HG03060 (cell line): Measurements from ENCODE around the gene ASF1B.
A peak's percentile ranks its signal among the peaks of the same experiment; 100 is the strongest.

Source experiments
- ATAC-seq: cut with Tn5 transposase; IDR thresholded peaks from one replicate; pipeline ENCODE4 v1.9.1; 2021; ENCODE audit warnings: low read depth, moderate number of reproducible peaks; ENCODE audit not compliant: unreplicated experiment

ASF1B gene

DNA sequence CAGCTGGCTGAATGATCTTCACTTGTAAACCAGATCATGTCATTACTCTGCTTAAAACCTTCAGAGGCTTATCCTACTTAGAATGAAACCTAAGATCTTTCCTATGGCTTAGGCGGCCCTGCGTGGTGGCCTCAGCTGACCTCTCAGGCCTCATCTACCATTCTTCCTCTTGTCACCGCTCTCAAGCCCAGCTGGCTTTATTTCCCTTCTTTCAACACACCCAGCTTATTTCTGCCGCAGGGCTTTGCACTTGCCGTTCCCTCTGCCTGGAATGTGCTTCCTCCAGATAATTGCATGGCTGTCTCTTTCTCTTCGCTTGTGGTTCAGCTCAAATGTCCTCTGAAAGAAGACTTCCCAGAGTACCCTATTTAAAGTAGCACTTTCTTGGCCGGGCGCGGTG is 3.6 kb upstream of the ASF1B start:
- ATAC-seq, result no peak

DNA sequence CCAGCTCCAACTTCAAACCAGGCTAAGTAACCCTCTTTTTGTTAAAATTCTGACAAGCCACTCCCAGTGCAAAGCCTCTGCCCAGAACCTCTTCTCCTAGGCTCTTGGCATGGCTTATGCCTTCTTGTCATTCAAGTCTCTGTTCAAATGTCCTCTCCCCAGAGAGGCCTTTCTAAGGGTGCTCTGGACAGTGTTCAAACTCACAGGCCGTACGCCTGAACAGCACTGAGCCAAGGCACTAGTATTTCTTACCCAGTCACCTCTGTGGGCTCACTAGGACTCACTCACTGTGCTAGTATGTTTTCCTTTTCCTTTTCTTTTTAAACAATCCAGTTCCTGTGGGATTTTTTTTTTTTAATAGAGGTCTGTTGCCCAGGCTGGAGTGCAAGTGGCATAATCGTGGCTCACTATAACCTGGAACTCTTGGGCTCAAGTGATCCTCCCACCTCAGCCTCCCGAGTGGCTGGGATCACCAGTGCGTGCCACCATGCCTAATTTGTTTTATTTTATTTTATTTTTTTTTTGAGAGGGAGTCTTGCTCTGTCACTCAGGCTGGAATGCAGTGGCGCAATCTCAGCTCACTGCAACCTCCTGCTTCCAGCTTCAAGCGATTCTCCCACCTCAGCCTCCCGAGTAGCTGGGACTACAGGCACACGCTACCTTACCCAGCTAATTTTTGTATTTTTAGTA is 2.3 kb upstream of the ASF1B start:
- no peak for ATAC-seq

DNA sequence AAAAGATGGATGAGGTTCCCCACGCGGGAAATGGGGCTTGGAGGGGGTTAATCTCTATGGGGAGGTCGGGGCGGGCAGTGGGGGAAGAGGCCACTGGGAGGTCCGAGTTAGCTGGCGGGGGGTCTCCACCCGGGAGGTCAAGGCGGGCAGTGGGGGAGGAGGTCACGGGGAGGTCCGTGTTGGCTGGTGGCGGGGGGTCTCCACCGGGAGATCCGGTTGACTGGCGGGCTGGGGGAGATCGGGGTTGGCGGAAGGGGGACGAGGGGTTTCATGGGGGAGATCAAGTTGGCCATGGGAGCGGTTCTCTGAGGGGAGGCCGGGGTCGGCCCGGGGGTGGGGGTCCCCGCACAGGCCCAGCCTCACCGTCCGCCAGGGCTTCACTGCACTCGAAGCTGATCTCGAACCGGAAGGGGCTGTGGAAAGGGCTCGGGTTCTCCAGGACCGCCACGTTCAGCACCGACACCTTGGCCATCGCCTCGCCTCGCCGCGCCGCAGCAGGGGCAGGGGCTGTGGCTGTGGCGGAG is 342 bp downstream of the ASF1B start:
- no peak for ATAC-seq

DNA sequence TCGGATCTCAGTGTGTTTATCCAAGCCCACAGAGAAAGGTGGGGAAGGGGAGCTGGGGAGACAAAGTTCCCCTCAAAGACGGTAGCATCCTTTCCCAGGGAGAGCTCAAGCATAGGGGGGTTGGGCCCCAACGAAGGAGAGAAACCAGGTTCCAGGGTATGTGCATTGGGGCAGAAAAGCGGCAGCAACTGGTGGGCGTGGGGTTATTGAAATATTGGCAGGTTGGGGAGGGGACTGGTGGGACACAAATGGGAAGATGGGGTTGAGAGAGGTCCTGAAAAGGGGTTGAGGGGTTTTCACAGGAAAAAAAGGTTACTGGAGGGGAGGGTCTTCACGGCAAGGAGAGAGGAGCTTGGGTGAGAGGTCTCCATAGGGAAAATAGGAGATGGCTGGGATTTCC is 1.0 kb downstream of the ASF1B start:
- ATAC-seq, result no peak

DNA sequence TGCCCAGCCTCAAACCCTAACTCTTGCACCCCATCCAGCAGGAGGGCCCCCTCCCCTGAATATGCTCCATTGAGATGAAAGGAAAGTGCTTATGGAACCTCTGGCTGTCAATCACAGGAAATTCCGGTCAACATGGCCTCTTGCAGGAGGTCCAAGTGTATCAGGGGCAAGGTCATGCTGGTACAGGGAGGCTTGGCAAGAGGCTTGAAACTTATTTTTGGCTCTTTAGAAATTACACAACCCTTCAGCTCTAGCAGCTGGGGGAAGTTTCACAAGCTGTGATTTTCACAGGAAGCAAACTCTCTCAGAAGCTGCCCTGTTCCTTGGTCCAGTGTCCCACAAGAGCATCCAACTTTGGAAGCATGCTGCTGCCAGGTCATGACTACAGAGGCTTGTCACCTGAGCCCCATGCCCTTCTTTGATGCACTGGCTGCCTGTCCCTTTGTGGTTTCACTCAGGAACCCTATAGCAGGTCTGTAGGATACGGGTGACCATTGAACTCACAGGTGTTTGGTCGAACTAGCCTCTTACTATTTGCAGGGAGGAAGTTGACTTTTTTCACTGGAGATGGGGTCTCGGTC is 8.4 kb downstream of the ASF1B start:
- no peak for ATAC-seq

DNA sequence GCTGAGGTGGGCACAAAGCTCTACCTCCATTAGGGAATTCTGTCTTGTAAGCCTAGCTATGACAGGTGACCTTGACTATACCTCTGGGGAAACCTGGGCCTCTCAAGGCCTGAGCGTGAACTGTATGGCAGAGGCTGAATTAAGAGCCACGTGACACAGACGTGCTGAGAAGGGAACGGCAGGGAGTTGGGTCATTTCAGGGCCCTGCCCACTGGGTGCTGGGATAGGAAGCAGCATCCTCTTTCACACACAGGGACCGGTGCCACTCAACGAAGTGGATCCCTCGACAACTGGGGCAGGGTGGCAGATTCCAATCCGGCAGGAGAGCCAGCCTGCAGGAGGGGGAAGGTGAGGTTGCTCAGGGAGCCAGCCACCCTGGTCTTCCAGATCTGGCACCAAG is 9.2 kb downstream of the ASF1B start:
- ATAC-seq, result no peak

DNA sequence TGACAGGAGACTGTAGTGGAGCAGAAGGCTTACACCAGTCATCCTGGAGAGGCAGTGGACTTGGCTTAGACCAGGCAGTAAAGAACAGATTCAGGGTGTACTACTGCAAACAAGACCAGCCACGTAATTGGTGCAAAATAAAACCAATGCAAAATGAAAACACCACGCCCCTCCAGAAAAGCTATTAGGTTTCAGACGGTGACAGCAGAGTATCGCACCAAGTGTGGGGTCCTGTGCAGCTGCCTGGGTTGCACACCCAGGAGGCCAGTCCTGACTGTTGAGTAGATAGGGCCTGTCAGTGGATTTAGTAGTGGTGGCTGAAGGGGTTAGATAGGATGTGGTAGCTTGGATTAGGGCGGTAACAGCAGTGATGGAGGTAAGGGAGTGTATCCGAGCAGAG is 13.5 kb downstream of the ASF1B start:
- no peak for ATAC-seq

DNA sequence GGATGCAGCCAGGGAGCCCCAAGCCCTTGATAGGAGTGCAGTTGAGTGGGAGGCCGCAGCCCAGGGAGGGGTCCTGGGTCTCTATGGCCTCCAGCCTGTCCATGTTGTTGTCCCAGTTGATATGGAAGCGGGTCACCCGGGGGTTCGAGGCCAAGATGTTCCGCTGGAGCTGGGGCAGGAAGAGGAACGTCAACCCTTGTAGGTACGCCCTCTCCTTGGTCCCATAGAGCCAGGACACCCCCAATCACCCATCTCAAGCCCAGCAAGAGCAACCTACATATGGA is 15.9 kb downstream of the ASF1B start:
- no peak for ATAC-seq

DNA sequence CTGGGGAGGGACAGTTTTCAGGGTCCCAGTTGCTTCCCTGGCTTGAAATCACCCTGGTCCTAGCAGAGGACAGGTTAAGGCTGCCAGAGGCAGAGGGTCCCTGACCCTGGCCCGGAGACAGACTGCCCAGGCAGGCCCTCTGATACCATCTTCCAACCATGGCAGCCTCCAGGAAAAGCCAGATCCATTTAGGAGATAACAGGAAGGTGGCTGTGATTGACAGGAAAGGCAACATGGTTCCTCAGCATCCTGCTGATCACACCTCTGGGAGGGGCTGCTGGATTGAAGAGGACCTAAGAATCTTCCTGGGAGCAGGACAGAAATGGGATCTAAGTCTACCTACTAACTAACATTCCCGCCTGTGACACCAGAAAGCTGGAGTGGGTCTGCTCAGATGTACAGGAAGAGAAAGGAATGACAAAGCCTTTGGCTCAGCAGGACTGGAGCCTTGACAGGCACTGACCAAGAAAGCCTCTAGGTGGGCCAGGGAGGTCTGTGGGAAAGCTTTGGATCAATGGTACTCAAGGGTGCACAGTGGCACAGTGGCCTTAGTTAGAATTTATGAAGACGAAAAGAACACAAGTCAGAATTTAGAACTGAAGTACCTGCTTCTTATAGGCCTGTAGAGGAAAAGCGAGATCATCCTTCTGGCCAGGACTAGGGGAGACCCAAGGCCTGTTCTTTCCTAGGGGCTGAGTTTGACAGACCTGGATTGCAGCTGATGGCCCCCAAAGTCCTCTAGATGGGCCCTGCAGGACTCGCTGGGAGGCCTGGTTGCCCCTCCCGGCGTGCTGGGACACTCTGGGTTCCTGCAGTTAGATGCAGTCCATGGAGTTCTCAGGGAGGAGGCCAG is 16.5 kb downstream of the ASF1B start:
- ATAC-seq, result no peak

DNA sequence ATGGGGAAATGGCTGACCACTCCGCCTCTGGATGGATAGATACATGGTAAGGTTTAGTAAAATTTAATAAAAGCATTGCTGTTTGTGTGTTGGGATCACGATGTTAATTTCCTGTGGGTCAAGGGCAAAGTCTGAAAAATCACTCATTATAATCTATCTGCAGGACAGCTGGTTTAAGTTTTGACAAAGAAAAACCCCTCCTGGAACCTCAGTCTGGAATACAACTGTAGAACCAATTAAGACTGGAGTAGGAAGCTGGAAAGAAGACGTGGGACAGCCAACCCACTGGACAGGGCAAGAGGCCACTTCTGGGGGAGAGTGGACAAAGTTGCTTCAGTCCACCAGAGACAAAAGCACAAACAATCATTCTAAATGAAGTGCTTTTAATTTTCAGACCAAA is 17.2 kb downstream of the ASF1B start:
- ATAC-seq, result no peak

DNA sequence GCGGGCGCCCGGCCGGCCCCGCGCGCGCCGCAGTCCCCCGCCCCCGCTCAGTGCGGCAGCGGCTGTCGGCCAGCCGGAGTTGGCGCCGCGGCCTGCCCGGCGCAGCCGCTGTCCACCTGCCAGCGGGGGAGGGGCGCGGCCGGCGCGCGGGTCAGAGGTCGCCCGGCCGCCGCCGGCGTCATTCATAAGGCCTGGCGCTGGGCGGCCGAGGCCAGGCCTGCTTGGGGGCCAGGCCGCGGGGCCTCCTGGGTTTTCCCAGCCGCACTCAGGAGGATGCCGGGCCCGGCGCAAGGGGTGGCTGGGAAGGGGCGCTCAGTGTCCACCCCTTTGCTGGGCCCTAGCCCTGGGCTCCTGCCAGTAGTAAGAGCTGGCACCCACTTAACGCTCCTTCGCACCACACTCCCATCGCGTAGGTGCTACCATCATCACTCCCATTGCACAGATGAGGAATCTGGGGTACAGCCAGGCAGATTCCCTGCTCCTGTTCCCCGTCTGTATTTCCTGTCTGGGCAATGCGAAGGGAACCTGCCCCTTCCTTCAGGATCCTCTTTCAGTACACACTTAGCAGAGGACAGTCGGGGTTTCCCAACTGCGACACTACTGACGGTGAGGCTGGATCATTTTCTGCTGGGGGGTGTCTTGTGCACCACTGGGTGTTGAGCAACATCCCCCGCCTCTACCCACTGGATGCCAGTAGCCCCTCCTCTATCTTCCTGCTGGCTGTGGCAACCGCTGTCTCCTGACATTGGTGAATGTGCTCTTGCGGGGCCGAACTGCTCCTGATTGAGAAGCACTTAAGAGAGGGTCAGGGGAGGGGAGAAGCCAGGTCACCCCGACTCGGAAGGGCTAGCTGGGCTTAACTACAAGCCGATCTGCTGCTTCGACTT is 18.0 kb downstream of the ASF1B start:
- peak; percentile 14 for ATAC-seq

DNA sequence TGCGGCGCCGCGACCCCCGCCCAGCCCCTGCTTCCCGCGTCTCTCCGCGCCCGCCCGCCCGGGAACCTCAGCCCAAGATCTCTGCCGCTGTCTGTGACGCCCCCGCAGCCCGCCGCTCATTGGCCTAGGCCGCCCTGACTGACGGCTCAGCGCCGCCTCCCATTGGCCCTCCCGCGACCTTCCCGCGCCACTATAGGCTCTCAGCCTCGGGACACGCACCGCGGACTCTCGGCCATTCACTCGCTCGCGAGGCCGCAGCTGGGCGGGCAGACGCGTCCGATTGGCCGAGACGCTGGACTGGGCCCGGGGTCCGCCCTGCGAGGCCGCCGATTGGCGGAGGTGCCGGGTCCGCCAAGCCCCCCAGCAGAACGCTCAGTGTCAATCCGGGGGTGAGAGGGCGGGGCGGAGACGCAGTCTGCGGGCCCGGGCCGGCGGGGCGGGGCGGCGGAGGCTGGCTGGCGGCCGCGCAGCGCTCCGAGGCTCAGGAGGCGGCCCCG is 18.7 kb downstream of the ASF1B start, which contains the start of gene PRKACA:
Gene PRKACA (minus strand): TSS at position 95 of the 497 bp plus-strand sequence. CDS start 215 bp downstream, outside the sequence.
- ATAC-seq, result peak; percentile 74

DNA sequence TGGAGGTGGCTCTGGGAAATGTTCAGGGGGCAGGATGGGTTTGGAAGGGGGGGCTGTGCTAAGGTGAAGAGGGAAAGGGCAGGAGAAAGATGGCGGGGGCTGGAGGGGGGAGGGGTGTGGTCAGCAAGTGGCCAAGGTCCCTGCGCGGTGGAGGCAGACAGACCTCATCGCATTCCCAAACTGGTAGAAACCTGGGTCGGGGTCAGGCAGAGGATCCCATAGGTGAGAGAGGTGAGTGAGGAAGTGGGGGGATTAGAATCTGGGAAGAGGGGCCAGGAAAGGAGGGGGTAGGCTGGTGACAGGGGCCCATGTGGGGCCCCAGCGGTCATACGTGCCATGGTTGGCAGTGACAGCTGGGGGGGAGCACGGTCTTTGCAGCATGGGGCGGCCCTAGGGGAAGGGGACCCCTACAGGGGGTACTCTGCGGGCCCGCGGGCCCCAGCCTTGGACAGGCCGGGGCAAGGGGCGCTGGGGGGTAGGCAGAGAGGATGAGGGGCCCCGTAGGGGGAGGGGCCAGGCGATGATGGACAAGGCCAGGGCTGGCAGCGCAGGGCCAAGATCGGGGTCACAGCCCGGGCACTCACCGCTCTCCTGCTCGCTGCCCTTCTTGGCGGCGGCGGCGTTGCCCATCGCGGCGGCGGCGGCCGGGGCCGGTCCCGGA is 19.3 kb downstream of the ASF1B start:
- ATAC-seq, result no peak

DNA sequence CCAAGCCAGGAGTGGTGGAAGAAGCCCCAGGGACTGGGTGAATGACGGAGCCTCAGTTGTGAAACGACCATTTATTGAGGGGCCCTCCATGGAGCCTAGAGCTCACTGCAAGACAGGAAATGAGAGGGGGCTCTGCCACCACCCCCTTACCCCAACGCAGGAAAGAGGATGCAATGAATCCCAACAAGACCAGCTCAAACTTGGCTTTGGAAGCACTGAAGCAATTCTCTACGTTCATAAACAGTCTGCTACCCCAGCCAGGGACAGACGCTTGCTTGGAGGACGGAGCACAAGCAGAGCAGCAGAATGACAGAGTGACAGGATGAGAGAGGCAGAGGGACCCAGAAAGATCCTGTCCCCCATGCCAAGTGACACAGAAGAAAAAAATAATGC is 19.9 kb downstream of the ASF1B start:
- no peak for ATAC-seq

DNA sequence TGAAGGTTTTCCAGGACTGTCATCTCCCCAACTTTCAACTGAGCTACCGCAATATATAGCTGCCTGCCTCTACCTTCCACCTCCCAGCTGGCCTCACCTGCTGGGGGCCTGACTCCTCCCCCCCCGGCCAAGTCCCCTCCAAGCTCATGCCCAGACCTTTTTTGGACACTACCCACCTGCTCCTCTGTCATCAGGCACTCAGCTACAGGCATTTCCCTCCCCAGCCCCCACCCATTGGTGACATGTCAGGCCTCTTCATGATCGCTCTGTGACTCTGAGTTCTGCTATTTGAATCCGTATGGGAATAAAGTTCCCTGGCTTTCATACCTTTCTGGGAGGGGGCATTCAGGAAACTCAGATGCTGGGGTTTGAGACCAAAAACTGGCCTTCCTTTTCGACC is 20.6 kb downstream of the ASF1B start:
- ATAC-seq, result no peak

DNA sequence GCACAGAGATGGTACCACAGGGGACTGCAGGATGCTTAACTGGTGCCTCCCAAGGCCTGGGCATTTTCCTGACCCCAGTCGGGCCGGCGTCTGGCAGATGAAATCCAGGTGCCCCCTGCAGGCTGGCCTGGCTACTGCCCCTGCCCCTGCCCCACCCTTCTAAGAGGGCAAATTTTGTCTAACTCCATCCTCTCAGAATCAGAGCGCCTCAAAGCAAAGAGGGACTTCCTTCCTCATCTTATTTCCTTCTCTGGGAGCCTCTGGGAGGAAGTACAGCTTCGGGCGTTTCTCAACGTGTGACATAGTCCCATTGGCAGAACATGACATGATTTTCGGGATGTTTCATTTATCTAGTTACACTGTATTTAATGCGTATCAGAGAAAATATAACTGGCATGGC is 21.5 kb downstream of the ASF1B start:
- ATAC-seq, result no peak

DNA sequence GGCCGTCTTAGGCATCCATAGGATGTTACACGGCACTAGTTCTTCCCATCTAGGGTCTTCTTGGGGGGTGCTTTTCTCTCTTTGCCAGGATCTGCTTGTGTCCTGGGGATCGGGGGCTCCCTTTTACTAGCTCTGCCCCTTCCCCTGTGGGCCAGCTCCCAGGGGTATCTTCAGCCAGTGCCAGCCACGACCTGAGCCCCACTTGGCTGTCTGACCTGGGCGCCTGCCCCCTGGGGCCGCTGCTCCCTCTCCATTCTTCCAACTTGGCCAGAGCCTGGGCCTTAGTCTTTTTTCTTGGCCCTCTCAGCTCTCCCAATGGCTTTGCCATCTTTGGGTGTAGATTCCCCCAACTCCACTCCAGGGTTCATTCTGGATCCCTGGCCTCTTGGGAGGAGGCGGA is 21.9 kb downstream of the ASF1B start:
- ATAC-seq, result no peak

DNA sequence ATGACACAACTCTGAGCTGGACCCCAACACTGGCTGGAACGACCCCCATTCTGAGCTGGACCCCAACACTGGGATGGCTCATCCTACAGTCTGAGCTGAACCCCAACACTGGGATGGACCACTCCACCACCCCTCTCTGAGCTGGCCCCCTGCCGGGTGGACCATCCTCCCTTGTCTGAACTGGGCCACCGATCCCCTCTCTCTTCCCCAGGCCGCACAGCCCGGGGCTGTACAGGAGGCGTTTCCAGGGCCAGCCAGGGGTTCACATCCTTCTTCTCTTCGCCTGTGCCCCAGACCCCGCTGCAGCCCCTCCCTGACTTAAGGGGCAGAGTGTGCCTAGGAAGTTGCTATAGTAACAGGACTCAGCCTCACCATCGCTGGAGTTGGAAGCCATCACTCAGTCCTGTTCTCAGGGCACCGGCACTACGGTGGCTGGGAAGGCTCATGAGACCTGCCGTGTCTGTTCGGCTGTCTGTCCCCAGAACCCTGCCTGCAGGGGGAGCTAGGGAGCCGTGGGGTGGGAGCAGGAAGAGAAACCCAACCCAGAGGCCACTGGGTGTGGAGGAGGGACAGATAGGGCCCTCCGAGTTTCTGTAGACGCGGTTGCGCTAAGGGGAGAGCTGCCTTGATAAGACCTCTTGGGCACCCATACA is 22.5 kb downstream of the ASF1B start:
- no peak for ATAC-seq

DNA sequence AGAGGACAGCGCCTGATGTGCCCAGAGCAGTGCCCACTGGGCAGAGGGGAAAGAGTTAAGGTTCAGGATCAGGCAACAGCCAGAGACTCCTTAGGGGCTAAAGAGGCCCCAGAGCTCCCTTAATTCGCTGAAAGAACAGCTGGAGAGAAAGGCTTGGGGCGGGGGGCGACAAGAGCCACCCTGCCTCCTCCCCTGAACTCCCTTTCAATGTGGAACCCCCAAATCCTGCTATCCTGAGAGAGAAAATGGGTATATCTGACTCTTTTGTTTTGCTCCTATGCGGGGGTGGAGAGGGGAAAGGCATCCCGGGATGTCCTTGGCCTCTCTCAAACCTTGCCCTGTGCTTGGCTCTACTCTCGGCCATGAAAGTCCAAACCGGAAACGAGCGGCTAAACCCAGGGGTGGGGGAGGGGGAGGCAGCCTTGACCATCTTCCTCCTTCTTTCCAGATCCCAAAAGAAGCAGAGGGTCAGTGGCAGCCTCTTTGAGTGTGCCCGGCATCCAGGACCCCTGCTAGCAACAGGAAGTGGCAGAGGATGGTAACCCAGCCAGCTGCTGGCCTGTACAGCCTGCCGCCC is 23.5 kb downstream of the ASF1B start:
- ATAC-seq, result no peak
